Measurements from ENCODE around the gene AADACL4. TPM values are rescaled to one million over a fixed set of nuclear protein-coding genes. Genes with fewer than 3 reads are reported as not detected.

AADACL4 gene
- total and polyA plus RNA-seq, 2 of the 8 experiments (the other 6 are each of a cell fraction or from before 2014, with no cell fraction given) = 0.08 TPM; not detected in 1

- Histone ChIP-seq H3K4me3 (ENCODE audit: extremely low read depth in 1 of 4, insufficient read depth in 2 of 4, low read depth in 3 of 4, low read length in 4 of 4) (peak within 1 kb of the TSS in 1 of 4 experiments; percentile 12; a peak in 1 of 8 replicates), H3K79me2 (ENCODE audit: control insufficient read depth in 1 of 2, insufficient read depth in 2 of 2, low read length in 2 of 2) (no peaks in the 10 kb centered on the region)
- POLR2A ChIA-PET (ENCODE audit: partially characterized antibody) = interaction anchor here (1.1 kb wide), 1 partner anchor 51 kb away, joined by 4 read pairs; no protein-coding TSS in a partner anchor
- TF ChIP-seq CHD1 (IDR thresholded peaks at IDR 0.05; ENCODE audit: low read depth, low read length) (no peak), MAX (IDR thresholded peaks at IDR 0.05) (no peak), RBBP5 (IDR thresholded peaks at IDR 0.05; ENCODE audit: borderline replicate concordance, low read depth, low read length) (no peak), SP4 (IDR thresholded peaks at IDR 0.05; ENCODE audit: low read length) (no peak), RAD21 (IDR thresholded peaks at IDR 0.05 in 1 of 2, conservative IDR thresholded peaks at IDR 0.05 in 1 of 2; ENCODE audit: low read depth in 2 of 2, low read length in 2 of 2) (no peak), EZH2 (IDR thresholded peaks at IDR 0.05; ENCODE audit: low read depth, low read length, severe bottlenecking) (no peak), GTF2F1 (IDR thresholded peaks at IDR 0.05; ENCODE audit: borderline replicate concordance, low read depth, low read length) (no peak), GABPA (IDR thresholded peaks at IDR 0.05; ENCODE audit: borderline replicate concordance, insufficient read depth, low read length) (no peak), CBX8 (IDR thresholded peaks at IDR 0.05; ENCODE audit: borderline replicate concordance, low read depth, low read length) (no peak), YY1 (IDR thresholded peaks at IDR 0.05; ENCODE audit: low read depth, low read length) (no peak), CEBPB (IDR thresholded peaks at IDR 0.05; ENCODE audit: low read depth, low read length) (no peak), POU5F1 (IDR thresholded peaks at IDR 0.05; ENCODE audit: low read depth, low read length) (no peak)
Measured at GRCh38 chr1:12715896-12716437, 72.1 kb downstream of the AADACL4 start, which contains the start of gene AADACL3. Gene AADACL3 (plus strand): TSS chr1:12716110. CDS start chr1:12716177, 67 bp downstream.

More at GRCh38 chr1:12715896-12716437, 72.1 kb downstream of the AADACL4 start, which contains the start of gene AADACL3:
- H3K27me3 ChIP-seq (replicated peaks in 1 of 4; ENCODE audit: control insufficient read depth in 3 of 4, extremely low read depth in 1 of 4, insufficient read depth in 3 of 4, low read length in 3 of 4) = no peaks in the 10 kb centered on the region
- no peaks in the 10 kb centered on the region for H3K36me3 ChIP-seq (ENCODE audit: control insufficient read depth in 2 of 4, insufficient read depth in 4 of 4, low read length in 3 of 4)
- H3K9ac ChIP-seq (replicated peaks in 1 of 4; ENCODE audit: extremely low read depth in 1 of 4, low read depth in 3 of 4, low read length in 3 of 4) = no peak within 1 kb of the TSS; a peak in 3 of 7 replicates
- peak within 1 kb of the TSS; percentile 91 for H4K91ac ChIP-seq (replicated peaks; ENCODE audit: insufficient read length, low read length)
- H2BK15ac ChIP-seq (ENCODE audit: low read length) = peak within 1 kb of the TSS; percentile 76; the same call in 1 of the 2 replicates
- peak within 1 kb of the TSS; percentile 99 for H2BK12ac ChIP-seq (ENCODE audit: low read depth, low read length)
- H3K23me2 ChIP-seq (ENCODE audit: low read depth, low read length) = peaks cover 3% of the 10 kb centered on the region; the same call in 1 of the 2 replicates
- no peaks in the 10 kb centered on the region for H3K79me1 ChIP-seq (ENCODE audit: low read depth, low read length)
- peak within 1 kb of the TSS; percentile 100 for H2BK20ac ChIP-seq (ENCODE audit: low read length)
- FAIRE-seq (no peak), DNase-seq (ENCODE audit: low read depth in 1 of 2, low spot score in 2 of 2) (no peak)
- H3K23ac ChIP-seq (ENCODE audit: insufficient read length) = no peak within 1 kb of the TSS
- H3K18ac ChIP-seq (ENCODE audit: extremely low read depth, low read length) = peak within 1 kb of the TSS; percentile 99
- no peaks in the 10 kb centered on the region for H4K20me1 ChIP-seq (replicated peaks in 1 of 2; ENCODE audit: control insufficient read depth in 1 of 2, insufficient read depth in 2 of 2, low read length in 2 of 2)
- peak within 1 kb of the TSS; percentile 27 for H3K56ac ChIP-seq (replicated peaks; ENCODE audit: insufficient read length, low read depth, low read length)
- H2AK5ac ChIP-seq (ENCODE audit: low read depth, low read length) = peak within 1 kb of the TSS; percentile 99
- H3K4me2 ChIP-seq (ENCODE audit: insufficient read depth in 1 of 2, low read depth in 2 of 2, low read length in 2 of 2) = peak within 1 kb of the TSS; percentile 37 to 49
- peak within 1 kb of the TSS; percentile 78 for H2BK120ac ChIP-seq (replicated peaks; ENCODE audit: low read depth, low read length)
- H3K4ac ChIP-seq (replicated peaks; ENCODE audit: insufficient read length, low read depth, low read length) = peak within 1 kb of the TSS; percentile 48
- no peak within 1 kb of the TSS for H3K27ac ChIP-seq (ENCODE audit: low read depth, low read length)
- 80% methylated on average over 8 of the region's 8 CpGs; no CpG with 5 or more reads in 1 of the 2 experiments for WGBS, 2 experiments (ENCODE audit: extremely low coverage in 1 of 2, insufficient coverage in 1 of 2, insufficient read length in 1 of 2, insufficient replicate concordance in 2 of 2, low coverage in 1 of 2, low lambda C conversion rate in 2 of 2, missing lambda C conversion rate in 1 of 2)
- peaks cover 9 to 35% (median 28%) of the 10 kb centered on the region in 4 experiments for H3K4me1 ChIP-seq (replicated peaks in 1 of 4; ENCODE audit: control insufficient read depth in 3 of 4, insufficient read depth in 4 of 4, low read length in 3 of 4)
- H4K8ac ChIP-seq (ENCODE audit: extremely low read depth, insufficient read depth, low read length) = 0 out of 2 replicates have a peak within 1 kb of the TSS, but pooled peaks have one; percentile 5
- peak within 1 kb of the TSS; percentile 50; the same call in 1 of the 2 replicates for H2AFZ ChIP-seq (ENCODE audit: low read length)
- H2BK5ac ChIP-seq (ENCODE audit: low read depth, low read length) = peak within 1 kb of the TSS; percentile 94
- CTCF ChIA-PET (ENCODE audit: partially characterized antibody) = interaction anchor here (0.5 to 1.5 kb wide), 2 partner anchors 13 to 225 kb away, joined by 3 to 6 read pairs; no protein-coding TSS in a partner anchor
- peak within 1 kb of the TSS; percentile 55 for H4K5ac ChIP-seq (ENCODE audit: insufficient read length, low read depth, low read length)
- no peak within 1 kb of the TSS for H3K14ac ChIP-seq (ENCODE audit: insufficient read length)
- no peaks in the 10 kb centered on the region for H3K9me3 ChIP-seq (ENCODE audit: insufficient read depth in 2 of 2, low read depth in 1 of 2, low read length in 1 of 2)

Measured in H1 (cell line).